HPDE6-E6E7 (cell line): Measurements from ENCODE around the gene PRICKLE1.
A peak's percentile ranks its signal among the peaks of the same experiment; 100 is the strongest.

Experiments
- DNase-seq: peaks from one replicate; pipeline ENCODE4 v3.0.0; 2011; ENCODE audit warnings: missing footprints; ENCODE audit errors: extremely low spot score

Gene PRICKLE1

DNA sequence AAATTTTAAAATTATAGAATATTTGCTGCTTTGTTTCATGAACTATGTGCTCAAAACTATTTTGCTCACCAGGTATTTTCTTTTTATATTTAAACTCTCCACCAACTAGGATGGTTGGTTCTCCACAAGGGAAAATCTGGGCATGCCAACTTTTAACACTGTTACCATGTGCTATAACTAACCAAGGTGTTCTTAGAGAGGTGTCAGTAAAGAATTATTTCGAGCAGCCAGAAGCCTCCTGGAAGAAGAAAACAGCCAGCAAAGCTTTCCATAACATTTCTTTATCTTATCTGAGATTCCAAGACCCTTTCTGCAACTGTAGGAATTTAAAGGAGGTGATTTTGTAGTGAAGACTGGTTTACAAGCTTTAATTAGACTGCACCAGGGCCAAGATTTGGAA, 97.3 kb downstream of the PRICKLE1 start:
- DNase-seq = no peak

- no peak for DNase-seq
Observed at GRCh38 chr12:42490261-42490842, 99.2 kb downstream of the PRICKLE1 start.

GRCh38 chr12:42486407-42486806, 103.1 kb downstream of the PRICKLE1 start:
- no peak for DNase-seq

GRCh38 chr12:42485823-42486222, 103.7 kb downstream of the PRICKLE1 start:
- DNase-seq = no peak

DNA sequence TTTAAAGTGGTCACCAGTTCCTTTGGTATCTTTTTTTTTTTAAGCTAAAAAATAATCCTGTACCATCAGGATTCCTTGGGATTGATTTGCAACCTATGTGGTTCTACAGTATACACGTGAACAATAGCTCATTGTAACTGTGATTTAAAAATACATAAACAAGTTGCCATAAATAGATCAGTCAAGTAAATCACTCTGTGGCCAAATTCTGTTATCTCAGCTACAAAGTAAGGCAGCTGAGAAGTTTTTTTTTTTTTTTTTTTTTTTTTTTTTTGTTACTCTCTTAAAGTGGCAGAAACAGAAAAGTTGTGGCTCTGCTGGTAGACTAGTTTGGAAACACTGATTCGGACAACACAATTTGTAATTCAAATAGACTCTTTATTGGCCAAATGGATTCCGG, 104.5 kb downstream of the PRICKLE1 start:
- DNase-seq = no peak

GRCh38 chr12:42483521-42483790, 106.1 kb downstream of the PRICKLE1 start:
- DNase-seq = no peak

- peak; percentile 60 for DNase-seq
Observed at GRCh38 chr12:42482748-42483520, 106.6 kb downstream of the PRICKLE1 start.

DNA sequence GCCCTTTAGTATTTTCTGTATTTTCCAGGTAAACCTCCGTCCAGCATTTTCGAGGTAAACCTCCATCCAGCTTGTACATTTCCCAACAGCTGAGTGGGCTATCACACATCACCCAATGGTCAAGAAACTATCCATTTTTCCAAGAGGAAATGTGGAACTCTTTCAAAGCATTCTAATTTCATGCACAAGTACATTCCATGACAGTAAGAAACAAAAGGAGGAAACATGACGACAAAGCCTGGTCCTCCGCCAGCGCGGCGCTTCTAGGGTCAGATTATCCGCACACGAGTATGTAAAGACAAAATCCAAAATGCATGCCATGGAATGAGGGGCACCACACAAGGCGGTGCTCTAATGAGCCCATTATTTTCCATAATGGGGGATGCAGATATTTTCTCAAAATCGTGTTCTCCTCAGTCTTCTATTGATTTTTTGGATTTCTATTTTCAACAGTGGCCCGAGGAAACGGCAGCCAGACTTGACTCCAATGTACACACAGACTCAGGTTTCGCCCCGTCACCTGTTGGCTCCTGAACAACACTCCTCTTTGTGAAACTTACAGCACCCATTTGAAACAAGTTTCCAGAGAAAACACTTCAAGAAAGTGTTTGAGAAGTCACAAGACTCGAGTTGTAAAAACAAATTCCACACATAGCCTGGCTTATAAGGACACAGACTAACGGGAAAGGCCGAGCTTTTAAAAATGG, 107.4 kb downstream of the PRICKLE1 start:
- peak; percentile 8 for DNase-seq

GRCh38 chr12:42481368-42481767, 108.2 kb downstream of the PRICKLE1 start:
- DNase-seq = no peak

GRCh38 chr12:42477941-42478340, 111.6 kb downstream of the PRICKLE1 start:
- DNase-seq = no peak

- no peak for DNase-seq
Observed at GRCh38 chr12:42475106-42475505, 114.4 kb downstream of the PRICKLE1 start.

DNA sequence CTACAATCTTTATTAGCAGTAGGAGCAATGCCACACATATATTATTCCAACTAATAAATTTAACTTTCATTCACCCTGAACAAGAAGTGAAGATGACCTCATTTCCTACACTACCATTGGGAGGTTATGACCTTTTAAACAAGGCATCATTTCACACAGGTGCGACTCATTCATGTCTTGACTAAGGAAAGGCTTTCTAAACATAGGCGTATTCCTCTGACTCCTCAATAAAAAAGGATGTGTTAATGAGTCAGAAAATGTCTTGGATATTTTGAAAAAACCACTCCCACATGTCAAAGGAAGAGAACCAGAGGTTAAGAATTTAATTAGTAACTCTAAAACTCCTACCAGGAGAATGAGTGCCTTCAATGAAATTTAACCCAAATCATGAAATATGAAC, 115.2 kb downstream of the PRICKLE1 start:
- DNase-seq = peak; percentile 76

GRCh38 chr12:42473561-42473960, 116.0 kb downstream of the PRICKLE1 start:
- no peak for DNase-seq

GRCh38 chr12:42473130-42473529, 116.4 kb downstream of the PRICKLE1 start:
- no peak for DNase-seq

- DNase-seq = no peak
Observed at GRCh38 chr12:42472376-42472775, 117.2 kb downstream of the PRICKLE1 start.

DNA sequence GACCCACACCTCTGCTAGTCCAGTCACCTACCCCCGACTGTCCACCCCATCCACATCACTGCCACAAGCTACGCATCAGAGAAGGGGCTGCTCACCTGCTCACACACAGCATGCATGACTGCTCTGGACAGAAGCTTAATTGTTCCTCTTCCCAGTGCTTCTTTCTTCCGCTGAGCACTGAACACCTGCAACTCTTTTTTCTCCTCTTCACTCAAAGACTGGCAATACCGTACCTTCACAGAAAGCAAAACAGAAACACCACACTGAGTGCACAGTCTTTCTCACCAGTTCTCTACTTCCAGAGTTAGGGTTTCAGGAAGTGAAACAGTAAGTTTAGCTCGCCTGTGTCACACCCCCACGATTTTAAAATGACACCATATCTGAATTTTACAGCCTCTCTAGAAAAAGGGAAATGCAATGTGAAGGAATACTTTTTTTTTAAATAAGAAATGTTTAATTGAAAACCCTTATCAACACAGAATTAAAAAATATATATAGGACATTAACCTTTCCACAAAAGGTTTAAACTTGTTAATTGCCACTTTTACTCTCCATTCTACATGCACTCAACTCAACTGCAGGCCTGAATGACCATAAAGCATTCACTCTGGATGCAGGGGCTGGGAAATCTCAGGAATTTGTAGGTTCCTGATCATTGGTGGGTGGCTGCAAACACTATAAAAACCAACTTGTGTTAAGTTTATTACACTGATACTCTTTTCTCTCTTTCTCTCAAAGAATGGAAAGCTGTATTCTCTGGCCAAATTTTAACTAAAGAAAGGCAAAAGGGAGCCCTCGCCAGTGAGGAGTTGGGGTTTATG, 120.0 kb downstream of the PRICKLE1 start:
- no peak for DNase-seq

GRCh38 chr12:42468921-42469320, 120.6 kb downstream of the PRICKLE1 start:
- no peak for DNase-seq

GRCh38 chr12:42468341-42468821, 121.2 kb downstream of the PRICKLE1 start:
- no peak for DNase-seq

DNA sequence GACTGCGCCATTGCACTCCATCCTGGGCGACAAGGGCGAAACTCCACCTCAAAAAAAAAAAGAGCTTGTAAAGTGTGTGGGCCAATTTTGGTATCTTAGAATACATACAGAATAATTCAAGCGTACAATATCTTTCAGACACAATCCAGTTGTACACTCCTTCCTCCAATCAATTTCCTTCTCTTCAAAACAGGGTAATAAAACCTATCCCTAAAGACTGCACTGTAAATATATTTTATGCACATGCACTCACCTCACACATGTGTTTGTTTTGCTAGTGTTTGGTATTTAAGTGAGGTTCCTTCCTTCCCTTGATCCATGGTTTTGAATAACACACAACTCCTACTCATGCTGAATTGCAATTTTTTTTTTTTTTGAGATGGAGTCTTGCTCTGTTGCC, 125.9 kb downstream of the PRICKLE1 start:
- no peak for DNase-seq

DNA sequence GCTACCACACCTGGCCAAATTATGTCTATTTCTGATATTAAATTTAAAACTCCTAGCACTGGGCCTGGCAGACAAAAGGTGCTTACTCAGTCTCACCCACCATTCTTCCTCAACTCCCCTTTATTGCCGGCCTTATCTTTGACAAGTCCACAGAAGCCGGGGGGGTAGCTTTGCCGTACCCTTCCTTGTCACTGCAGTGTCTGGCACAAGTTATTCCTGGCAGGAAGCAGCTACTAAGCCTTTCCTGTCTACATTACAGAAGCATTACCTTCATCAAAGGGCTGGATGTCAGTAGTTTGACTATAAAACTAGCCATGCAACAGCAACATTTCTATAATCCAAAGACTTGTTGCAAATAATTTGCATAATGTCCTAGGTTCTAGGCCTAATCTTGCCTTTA, 127.1 kb downstream of the PRICKLE1 start:
- DNase-seq = no peak

DNA sequence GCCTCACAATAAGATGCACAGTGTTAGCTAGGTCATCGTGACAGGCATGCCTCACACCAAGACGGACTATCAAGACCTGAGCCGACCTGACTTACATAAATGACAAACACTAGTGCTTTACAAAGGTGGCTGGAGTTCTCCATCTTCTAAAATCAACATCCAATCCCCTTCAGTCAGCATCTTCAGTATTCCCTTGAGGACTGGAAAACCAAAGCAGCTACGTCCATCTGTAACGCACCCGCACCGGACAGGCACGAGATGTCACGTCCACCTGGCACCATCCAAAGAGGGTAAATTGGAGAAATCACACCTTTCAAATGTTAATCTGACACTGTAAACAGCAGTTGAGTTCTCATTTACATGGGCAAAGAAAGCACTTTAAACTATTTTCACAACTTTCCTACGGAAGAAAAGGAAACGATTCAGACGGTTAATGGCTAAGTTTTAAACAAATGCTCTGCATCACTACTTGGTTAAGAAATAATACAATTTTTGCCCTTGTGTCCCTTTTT, 130.2 kb downstream of the PRICKLE1 start:
- no peak for DNase-seq

DNA sequence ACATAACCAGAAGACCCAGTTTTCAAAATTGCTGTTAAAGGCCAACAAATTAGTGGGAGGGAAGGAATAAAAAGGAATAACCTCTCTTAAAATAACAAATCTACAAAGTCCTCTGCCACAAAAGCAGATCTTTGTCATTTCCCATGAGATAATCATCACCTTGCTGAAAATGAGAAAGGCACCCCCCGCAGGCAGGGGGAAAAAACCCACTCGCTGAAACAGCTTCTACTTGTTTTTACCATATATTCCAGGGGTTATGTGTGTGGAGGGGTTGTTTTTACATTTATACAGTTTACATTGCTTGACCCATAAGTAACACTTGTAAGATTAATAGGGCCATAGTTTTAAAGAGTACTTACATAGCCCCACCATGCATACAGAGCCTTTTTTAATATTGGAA, 131.0 kb downstream of the PRICKLE1 start:
- no peak for DNase-seq
